ENCODE data around the gene POGK. TPM values are rescaled to one million over a fixed set of nuclear protein-coding genes. Genes with fewer than 3 reads are reported as not detected.
A peak's percentile ranks its signal among the peaks of the same experiment; 100 is the strongest.

POGK gene
- total and polyA plus RNA-seq, 9 of the 15 experiments (the other 6 are each of a cell fraction or from before 2014, with no cell fraction given): 6.1 to 44.5 (median 24.3) TPM

- TF ChIP-seq CBX3 (IDR thresholded peaks at IDR 0.05; ENCODE audit: borderline replicate concordance in 1 of 2, low read length in 2 of 2) (peak in 1 of 2 experiments; percentile 79; a peak in 2 of 3 replicates), FOXP1 (CRISPR knock-in tag; IDR thresholded peaks at IDR 0.05) (peak; percentile 94), CXXC5 (CRISPR knock-in tag; IDR thresholded peaks at IDR 0.05) (peak; percentile 88), MEF2A (IDR thresholded peaks at IDR 0.05; ENCODE audit: control insufficient read depth, low read depth, low read length) (0 out of 2 replicates have a peak, but pooled peaks have one; percentile 3), SAFB (IDR thresholded peaks at IDR 0.05; ENCODE audit: borderline replicate concordance, low read depth, low read length) (no peak), HDAC2 (IDR thresholded peaks at IDR 0.05) (no peak; the same call in 1 of the 2 replicates), XRCC4 (IDR thresholded peaks at IDR 0.05; ENCODE audit: extremely low read depth, insufficient read depth, insufficient read length) (no peak), MNT (conservative IDR thresholded peaks at IDR 0.05) (peak; percentile 88 to 94), PRPF4 (IDR thresholded peaks at IDR 0.05; ENCODE audit: insufficient read depth, low read depth, low read length, poor library complexity, severe bottlenecking) (no peak), ZNF695 (CRISPR knock-in tag; IDR thresholded peaks at IDR 0.05) (no peak), HNRNPH1 (optimal IDR thresholded peaks at IDR 0.05; ENCODE audit: low read depth, low read length) (no peak), CBX5 (IDR thresholded peaks at IDR 0.05; ENCODE audit: borderline replicate concordance, low read depth) (peak; percentile 58; the same call in 1 of the 2 replicates), GTF3C2 (IDR thresholded peaks at IDR 0.05; ENCODE audit: borderline replicate concordance, extremely low read depth, insufficient read length) (peak; percentile 78), ETS2 (tag; IDR thresholded peaks at IDR 0.05; ENCODE audit: borderline replicate concordance, poor library complexity, severe bottlenecking) (no peak), NUFIP1 (IDR thresholded peaks at IDR 0.05; ENCODE audit: partially characterized antibody) (no peak)
These were observed 36.7 kb downstream of the POGK start, which contains the start of gene TADA1 (continued) for GRCh38 chr1:166875734-166876539.
